Measurements from ENCODE around the gene IFT20.
"Not testable (repeated sequence)": the region's sequence is repeated elsewhere in the genome, so short reads cannot be mapped to it uniquely, and the experiment has no call there.

The IFT20 gene

DNA sequence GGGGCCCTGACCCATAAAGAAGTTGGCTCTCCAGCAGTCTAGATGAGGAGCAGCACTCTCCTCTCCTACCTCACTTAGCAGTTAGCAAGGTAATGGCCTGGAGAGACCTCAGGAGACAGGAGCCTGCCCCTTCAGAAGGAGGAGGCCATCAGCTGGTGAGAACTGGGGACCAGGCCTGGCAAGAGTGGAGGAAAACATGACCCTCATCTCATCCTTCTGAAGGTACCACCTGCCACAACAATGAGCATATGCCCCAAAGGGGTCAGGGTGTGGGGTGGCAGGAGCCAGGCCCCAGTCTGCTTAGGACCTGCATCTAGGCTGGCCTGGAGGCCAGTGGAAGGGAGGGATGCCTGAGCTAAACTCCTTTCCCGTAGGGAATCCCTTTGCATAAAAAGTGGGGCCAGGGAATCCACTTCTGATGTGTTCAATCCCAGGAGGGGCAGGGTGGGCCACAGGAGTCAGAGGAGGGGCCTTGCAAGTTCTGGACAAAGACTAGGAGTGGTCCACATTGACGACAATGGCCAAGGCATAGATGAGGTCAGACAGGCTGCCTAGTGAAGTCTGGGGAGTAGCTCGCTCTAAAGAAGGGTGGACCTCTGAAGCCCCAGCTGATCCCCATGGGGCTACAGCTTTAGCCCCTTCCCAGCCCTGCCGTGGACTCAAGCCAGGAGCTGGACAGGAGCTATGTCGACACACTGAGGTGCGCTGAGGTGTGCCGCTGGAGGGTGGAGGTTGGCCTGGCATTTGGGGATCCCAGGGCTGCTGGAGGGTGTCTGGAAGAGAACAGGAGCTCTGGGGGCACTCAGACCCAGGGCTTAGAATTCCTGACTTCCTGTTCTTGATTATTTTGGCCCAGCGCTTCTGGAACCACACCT is 28.7 kb upstream of the IFT20 start:
- no peak for DNase-seq

- no peak for DNase-seq
These were observed 27.9 kb upstream of the IFT20 start for GRCh38 chr17:28363186-28363585.

- no peak for DNase-seq
These were observed 22.6 kb upstream of the IFT20 start for GRCh38 chr17:28357901-28358197.

DNA sequence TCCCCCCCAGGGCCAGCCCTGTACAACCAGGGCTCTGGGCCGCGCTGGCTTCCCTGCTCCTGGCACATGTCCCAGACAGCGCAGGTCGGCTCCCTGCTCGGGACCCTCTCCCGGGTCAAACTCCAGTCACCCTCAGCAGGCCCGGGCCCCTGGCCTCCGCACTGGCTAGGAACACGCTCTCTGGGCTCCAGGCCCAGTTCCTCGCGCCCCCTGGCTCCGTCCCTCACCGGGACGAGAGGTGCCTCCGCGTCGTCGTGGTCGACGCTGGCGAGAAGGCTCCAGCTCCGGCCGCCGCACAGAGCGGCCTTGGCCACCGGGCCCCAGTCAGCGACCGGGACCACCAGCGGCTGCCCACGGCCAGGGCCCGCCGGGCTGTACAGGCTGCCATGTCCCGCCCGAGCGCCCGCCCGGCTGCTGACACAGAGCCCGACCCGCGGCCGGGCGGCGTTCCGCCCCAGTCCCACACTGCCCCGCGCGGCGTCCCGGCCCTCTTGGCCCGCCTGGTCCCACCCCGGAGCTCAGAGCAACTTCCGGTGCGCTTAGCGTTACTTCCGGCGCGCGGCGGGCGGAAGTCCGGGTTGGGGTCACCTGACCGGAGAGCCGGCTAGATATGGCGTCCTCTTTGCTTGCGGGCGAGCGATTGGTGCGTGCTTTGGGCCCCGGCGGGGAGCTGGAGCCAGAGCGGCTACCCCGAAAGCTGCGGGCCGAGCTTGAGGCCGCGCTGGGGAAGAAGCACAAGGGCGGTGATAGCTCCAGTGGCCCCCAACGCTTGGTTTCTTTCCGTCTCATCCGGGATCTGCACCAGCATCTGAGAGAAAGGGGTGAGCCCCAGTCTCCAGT is 22.0 kb upstream of the IFT20 start, which contains the start of gene POLDIP2:
TSS of gene POLDIP2 (minus strand) at position 467 of the 840 bp plus-strand sequence. CDS start at position 388, 79 bp downstream.
- DNase-seq = peak; percentile 96 to 97

GRCh38 chr17:28350271-28350670 is 15.0 kb upstream of the IFT20 start:
- DNase-seq = no peak

DNA sequence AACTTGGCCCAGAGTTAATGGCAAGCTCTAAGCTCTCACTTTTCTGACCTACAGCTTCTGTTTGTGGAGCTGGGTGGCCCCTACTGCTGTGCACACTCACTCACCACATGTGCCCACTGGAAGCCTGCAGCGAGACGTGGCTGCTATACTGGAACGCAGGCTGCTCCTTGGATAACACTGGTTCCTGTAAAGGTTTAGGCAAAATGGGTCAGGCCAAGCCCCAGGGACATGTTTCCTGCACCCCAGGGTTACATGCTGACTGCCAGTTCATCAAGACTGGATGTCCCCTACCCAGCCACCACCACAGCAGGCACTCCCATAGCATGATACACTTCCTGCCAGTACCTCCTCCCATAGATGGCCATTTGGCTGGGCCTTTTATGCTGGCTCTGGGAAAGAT is 13.7 kb upstream of the IFT20 start:
- no peak for DNase-seq

- DNase-seq = no peak
These were observed 12.1 kb upstream of the IFT20 start for GRCh38 chr17:28347261-28347891.

DNA sequence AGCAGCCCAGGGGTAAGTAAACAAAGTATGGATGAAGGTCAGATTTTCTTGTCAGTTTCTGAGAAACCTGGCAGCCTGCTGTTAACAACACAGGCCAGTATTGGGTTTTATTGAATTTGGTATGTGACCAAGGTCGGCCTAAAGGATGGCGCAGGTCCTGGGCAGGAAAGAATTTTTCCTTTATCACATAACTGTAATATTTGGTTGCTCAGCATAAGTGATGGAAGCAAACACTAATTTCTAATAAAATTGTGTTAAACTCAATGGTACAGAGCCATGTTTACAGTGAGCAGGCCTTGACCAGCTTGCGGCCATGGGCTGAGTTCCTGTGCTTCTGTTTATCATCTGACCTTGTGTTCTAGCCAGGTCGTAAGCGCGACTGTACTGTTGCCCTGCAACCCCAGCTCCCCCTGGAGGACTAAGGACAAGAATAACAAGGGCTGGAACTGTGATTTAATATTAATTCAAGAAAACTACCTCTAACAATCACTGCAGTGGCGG is 11.5 kb upstream of the IFT20 start:
- DNase-seq = no peak

DNA sequence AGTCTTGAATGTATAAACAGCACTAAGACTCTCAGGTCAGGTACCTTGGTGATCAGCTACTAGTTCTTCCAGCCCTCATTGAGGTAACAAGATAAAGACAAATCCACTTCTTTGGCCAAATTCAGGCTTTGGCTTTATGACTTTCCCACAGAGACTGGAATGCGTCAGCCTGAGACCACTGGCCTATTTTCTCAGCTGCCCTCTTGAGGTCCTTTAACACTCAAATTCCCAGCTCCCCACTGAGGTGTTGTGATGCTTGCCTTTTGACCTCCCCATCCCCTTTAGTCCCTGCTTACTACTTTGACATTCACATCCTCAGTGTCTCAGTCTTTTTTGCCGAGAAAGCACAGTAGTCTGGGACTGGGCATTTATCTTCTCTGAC is 10.9 kb upstream of the IFT20 start:
- DNase-seq = no peak

DNA sequence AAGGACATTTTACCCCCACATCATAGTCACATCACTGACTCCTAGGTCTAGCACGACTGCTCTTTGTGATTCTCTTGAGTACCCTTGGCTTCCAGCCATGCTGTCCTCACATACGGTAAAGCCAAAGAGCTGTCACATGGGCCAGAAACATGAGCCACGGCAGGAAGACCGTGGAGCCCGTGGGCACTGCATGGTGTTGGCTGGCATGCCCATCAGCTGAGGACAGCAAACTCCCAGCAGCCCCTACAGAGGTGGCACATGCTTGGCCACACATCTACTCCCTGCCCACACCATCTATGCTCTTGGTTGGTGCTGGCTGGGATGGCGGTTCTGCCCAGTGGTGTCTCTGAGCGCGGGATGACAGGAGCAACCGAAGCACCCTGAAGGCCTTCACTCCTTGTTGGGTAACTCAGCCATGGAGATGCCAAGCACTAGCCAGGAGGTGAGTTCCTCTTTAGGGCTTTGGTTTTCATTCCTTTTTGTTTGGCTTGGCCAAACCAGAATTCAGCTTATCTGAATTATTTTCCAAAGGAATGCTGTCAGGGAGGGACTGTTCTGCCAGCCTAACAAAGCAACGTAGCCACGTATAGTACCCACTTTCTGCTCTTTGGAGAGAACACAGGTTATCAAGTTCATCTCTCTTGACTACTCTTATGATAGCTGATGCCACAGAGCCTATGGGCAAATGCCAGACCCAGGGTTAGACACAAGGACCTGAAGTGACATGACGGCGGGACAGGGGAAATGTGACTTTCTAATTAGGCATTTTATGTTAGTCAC is 10.3 kb upstream of the IFT20 start:
- DNase-seq = no peak

DNA sequence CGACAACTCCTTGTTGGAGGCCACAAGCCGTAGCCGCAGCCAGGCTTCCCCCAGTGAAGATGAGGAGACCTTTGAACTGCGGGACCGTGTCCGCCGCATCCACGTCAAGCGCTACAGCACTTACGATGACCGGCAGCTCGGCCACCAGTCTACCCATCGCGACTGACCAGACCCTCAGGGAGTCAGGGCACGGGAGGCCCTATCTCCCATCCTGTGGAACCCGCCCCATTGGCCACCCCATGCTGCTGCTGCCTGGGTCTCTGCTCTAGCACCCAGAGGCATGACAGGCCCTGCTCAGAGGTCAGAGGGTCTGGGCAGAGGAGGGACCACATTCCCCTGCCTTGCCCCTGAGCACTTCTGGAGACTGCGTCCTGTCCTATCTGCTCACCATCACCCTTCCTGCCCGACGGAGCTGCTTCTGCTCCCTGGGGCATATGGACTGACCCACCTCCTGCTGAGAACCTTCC is 9.2 kb upstream of the IFT20 start:
- no peak for DNase-seq

GRCh38 chr17:28344011-28344410 is 8.7 kb upstream of the IFT20 start:
- no peak for DNase-seq

- DNase-seq = no peak
These were observed 8.2 kb upstream of the IFT20 start for GRCh38 chr17:28343491-28343932.

- no peak for DNase-seq
These were observed 7.0 kb upstream of the IFT20 start for GRCh38 chr17:28342313-28342712.

DNA sequence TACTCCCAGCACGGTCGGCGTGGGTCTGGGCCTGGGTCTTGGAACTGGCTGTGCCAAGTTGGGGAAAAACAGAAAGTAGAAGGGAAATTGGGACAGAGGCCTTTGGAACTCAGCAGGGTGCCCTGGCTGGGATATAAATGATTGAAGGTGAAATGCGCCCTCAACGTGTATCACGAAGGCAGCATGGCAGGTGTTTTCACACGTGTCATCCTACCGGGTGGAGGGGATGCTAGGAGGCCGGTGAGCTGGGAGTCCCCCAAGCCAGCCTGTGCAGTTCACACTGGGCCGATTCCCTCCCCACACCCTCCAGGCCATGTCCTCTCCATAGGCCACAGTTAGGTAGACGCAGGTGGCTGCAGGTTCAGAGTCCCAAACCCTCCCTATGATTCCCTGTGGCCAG is 6.2 kb upstream of the IFT20 start:
- DNase-seq = no peak

DNA sequence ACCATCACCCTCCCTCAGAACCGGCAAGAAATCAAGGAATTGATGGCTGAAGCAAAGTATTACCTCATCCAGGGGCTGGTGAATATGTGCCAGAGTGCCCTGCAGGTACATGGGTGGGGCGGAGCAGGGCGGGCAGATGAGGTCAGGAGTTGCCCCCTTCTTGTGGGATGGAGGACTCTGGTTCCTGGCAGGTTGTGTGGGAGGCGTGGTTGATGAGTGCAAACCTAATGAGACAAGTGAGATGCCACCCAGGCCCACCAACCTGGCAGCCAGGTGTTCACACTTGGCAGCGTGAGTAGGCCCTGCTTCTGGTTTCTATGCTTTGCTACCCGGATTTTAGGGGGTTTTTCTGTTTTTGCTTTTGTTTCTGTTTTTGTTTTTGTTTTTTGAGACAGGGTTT is 5.1 kb upstream of the IFT20 start:
- DNase-seq = no peak

- no peak for DNase-seq
These were observed 4.2 kb upstream of the IFT20 start for GRCh38 chr17:28339431-28339830.

DNA sequence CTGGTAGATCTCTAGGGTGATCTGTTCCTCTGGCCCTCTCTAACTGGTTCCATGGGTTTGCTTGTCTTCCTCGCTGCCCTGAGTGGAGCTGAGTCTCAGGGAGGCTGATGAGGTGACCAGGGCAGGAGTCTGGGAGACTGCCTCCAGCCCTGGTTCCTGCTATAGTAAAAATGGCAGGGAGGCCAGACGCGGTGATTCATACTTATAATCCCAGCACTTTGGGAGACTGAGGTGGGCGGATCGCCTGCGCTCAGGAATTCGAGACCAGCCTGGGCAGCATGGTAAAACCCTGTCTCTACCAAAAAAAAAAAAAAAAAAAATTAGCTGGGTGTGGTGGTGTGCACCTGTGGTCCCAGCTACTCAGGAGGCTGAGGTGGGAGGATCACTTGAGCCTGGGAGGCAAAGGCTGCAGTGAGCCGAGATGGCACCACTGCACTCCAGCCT is 3.5 kb upstream of the IFT20 start:
- not testable (repeated sequence) for DNase-seq

DNA sequence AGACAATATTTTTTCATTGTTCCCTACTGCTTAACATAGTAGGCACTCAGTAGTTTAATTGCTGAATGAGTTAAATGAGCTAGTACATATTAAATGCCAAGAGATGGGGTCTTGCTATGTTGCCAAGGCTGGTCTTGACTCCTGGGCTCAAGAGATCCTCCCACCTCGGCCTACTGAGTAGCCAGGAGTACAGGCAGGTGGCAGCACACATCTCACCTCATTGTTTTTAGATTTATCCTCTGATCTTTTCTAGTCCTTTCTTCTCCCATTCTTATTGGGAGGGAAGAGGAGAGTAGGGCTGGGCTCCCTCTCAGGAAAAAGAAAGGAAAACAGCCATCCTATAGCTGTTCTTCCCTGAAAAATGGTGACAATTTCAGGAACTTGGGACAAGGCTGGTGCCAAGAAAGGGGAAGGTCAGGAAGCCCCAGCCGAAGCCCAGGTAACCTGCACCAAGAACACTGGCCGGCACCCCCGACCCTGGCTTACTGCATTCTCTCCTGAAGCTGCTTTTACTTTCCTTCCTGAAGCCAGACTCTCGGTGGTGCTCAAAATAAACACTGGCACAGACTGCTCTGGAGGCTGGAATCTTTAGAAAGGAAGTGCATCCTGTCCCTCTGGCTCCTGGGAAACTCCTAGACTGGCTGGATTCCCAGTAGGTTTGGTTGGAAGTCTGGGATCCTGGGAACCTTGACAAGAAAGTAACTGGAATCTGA is 2.9 kb upstream of the IFT20 start:
- no peak for DNase-seq

DNA sequence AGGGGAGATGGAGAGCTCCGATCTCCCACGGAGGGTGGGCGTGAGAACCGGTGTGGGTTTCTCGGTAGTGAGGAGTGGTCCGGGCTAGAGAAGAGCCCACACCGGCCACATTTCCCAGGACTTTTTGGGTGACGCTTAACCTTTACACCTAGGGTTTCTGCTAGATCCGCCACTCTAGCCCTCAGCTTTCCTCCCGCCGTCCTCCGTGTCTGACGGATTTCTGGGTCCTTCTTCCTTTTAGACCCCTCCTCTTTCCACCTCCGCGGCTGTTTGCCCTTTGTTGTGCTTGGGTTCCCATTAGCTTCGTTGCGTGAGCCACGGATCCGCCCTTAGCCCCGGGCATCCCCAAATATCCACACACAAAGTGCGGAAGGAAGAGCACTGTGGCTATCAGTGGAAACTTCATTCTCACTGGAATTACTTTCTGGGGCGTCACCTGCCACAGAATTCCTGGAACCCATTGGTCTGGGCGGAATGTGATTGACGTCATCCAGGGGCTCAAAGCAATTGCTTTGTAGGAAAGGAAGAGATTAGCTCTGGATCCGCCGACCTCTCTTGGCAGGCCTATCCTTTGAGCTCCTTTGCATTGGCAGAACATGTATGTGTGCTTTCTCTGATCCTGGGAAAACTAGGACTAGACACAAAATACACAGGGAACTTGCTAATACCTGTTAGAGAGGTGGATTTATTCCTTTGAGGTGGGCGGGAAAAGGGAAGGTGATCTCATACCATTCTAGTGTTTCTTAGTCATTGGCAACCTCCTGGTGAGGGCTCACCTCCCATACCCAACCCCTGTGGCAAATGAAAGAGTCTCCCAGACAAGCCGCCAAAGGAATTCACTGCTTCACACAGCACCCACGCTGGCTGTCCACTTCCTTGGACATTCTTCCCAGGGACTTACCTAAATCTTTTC is 943 bp upstream of the IFT20 start:
- peak in 1 of 2 donors; percentile 29 for DNase-seq
